Measurements from ENCODE around the gene NCBP1. TPM values are rescaled to one million over a fixed set of nuclear protein-coding genes. Genes with fewer than 3 reads are reported as not detected.

Gene NCBP1
- 22.0 and 51.2 TPM in 2 replicates for total RNA-seq

GRCh38 chr9:97632985-97633858 is at the start of gene NCBP1, which contains the start of gene TSTD2:
Gene NCBP1, plus strand, starts transcription at chr9:97633821. Its CDS starts 61 bp downstream, at chr9:97633882.
Gene TSTD2, minus strand, starts transcription at chr9:97633368. Its CDS starts 5,806 bp downstream, at chr9:97627562.

DNA sequence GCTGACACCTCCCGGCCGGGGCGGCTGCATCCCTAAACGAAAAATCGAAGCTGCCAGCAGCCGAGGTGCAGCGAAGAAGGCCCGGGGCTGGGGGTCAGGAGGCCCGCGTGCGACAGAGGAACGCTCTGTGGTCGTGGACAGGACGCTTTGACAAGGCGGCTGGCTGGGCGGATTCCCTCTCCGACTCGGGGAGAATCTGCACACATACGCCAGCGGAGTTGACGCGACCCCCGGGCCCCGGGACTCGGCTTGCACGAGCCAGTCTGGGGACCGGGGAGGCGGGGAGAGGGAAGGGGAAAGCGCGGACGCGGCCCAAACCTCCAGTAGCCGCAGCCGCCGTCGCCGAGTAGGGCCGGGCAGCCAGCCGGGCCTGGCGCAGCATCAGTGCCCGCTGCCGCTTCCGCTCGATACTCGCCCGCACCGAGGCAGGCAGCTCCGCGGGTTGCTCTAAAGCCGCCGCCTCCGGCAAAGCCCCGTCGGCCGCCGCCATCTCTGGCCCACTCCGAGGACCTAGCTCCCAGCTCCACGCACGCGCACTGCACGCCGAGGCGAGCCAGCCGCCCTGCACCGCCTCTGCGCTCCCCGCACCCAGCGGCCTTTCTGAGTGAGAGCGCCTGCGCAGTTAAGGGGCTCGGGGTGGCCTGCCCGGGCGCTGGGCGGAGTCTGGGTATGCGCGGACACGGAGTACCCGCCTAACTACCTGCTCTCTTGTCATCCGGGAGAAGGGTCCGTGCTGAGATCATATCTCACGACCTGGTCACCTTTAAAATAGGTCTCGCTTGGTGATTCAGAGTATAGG is 63.4 kb downstream of the NCBP1 start, which contains the start of gene XPA:
XPA (minus strand) TSS at position 538 of the 799 bp plus-strand sequence; CDS start at position 490, 48 bp downstream.

Other genes with a start within 250 kb of the NCBP1 start
- 5.1 and 7.3 TPM in 2 replicates for gene TDRD7, start 221.7 kb upstream of the NCBP1 start, total RNA-seq
- not detected in 2 replicates for gene TMOD1, start 132.2 kb upstream of the NCBP1 start, total RNA-seq
- gene TSTD2, start 453 bp upstream of the NCBP1 start, total RNA-seq = 16.5 and 16.9 TPM in 2 replicates
- gene XPA, start 63.5 kb downstream of the NCBP1 start, total RNA-seq = 8.4 and 12.6 TPM in 2 replicates
- 1.2 TPM in 1 of 2 replicates, not detected in the other for gene FOXE1, start 219.4 kb downstream of the NCBP1 start, total RNA-seq